IgD-negative memory B cell (primary cell): ENCODE results near the gene DLGAP1. TPM values are rescaled to one million over a fixed set of nuclear protein-coding genes. Genes with fewer than 3 reads are reported as not detected.

Source experiments
- H3K27ac Mint-ChIP-seq, 3 donors: one replicate each; pipeline ENCODE4 v1.8.0; 2020 to 2022; ENCODE audit warnings: mild to moderate bottlenecking in 3 of 3, mixed read lengths in 3 of 3, moderate library complexity in 1 of 3
- H3K27me3 Mint-ChIP-seq: one replicate; pipeline ENCODE4 v1.8.0; 2021; ENCODE audit warnings: mixed read lengths
- H3K36me3 Mint-ChIP-seq: one replicate; pipeline ENCODE4 v1.8.0; 2020; ENCODE audit warnings: mild to moderate bottlenecking, mixed read lengths
- H3K4me1 Mint-ChIP-seq, 3 donors: one replicate each; pipeline ENCODE4 v1.8.0; 2020 to 2022; ENCODE audit warnings: mixed read lengths in 3 of 3, mild to moderate bottlenecking in 1 of 3
- H3K4me3 Mint-ChIP-seq, 4 donors: one replicate each; pipeline ENCODE4 v1.8.0; 2020 to 2022; ENCODE audit warnings: mild to moderate bottlenecking in 4 of 4, mixed read lengths in 4 of 4, moderate library complexity in 3 of 4
- H3K9me3 Mint-ChIP-seq, 3 donors: one replicate each; pipeline ENCODE4 v1.8.0; 2020 to 2021; ENCODE audit warnings: mixed read lengths in 3 of 3, mild to moderate bottlenecking in 1 of 3
- polyA plus RNA-seq: library from polyadenylated mRNA; unstranded; fragments of 300-500 nt; fragmentation: Illumina TruSeq; gene quantifications from one replicate; pipeline ENCODE4 v1.2.3, GENCODE V29; 2021

Gene DLGAP1
- polyA plus RNA-seq, 1 donor from 2014 or later, result not detected

- peaks cover 2% of the 10 kb centered on the region for H3K36me3 Mint-ChIP-seq
- H3K4me1 Mint-ChIP-seq, result peaks cover 3 to 18% (median 7%) of the 10 kb centered on the region in 3 donors
- H3K4me3 Mint-ChIP-seq, result peak overlapping the region; percentile 87 to 99 (median 96)
- H3K27me3 Mint-ChIP-seq, result peaks cover 1% of the 10 kb centered on the region
- no peaks in the 10 kb centered on the region for H3K9me3 Mint-ChIP-seq
- H3K27ac Mint-ChIP-seq, result peak overlapping the region; percentile 99 to 100 (median 100)
Observed at GRCh38 chr18:3447068-3447894, 1007.8 kb downstream of the DLGAP1 start.
